Fibroblast of skin of back (primary cell): ENCODE results near the gene LRRC4.
A peak's percentile ranks its signal among the peaks of the same experiment; 100 is the strongest.

Experiments used
- DNase-seq: peaks from one replicate; pipeline ENCODE4 v3.0.0-alpha.2; 2013

LRRC4 gene

GRCh38 chr7:128029405-128029995 is 1.7 kb downstream of the LRRC4 start:
- DNase-seq = no peak

- DNase-seq = peak; percentile 55
Observed at GRCh38 chr7:128027485-128027980, 3.7 kb downstream of the LRRC4 start.

GRCh38 chr7:128026551-128026950 is 4.7 kb downstream of the LRRC4 start:
- DNase-seq = no peak

DNA sequence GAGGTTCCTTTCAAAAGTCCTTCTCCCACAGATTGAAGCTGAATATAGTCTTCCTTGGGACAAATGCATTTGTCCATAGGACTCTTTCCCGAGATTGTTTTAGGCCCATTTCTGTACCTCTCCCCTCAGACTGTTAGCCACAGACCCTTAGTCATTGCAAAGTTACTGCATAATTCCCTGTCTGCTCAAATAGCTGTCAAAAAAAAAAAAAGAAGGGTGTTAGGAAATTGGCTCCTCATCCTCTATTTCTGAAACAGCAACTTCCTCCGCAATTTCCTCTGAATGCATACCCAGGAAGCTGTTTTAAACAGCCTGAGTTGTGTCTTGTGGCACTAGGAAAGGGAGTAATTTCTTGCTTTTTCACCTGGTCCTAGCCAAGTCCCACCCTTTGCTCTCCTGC is 5.4 kb downstream of the LRRC4 start:
- no peak for DNase-seq

DNA sequence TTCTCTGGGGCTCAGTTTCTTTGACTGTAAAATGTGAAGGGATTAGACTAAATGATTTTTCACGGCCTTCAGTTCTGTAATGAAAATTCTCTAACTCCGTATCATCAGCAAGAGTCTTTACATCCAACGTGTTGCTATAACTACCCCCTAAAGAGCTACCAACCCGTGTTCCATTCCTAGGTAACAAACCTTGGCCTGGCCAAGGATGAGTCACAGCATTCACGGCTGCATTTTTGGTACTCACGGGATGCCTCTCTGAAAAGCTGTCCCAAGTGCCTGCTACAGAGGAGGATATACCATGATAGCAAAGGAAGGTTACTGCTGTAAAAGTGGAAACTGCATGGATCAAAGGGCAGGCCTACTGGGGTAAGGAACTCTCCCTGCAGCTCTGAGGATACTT is 5.9 kb downstream of the LRRC4 start:
- DNase-seq = peak; percentile 69

DNA sequence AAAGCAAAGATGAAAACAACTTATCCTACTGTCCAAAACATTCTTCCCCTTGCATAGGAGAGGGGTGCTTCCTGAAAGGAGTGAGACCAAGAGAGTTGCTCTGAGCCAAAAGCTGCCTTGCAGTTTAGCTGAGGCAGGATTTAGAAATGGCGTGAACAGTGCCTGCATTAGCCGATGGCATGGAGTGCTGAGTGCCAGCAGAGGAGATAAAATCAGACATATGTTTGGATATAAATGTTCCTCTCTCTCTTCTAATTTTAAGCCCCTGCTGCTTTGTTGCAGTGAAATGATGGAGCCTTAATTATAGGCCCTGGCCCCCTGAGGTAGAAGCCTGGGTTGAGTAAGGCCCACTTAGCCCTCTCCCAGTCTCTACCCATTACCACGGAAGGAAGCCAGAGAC is 7.1 kb downstream of the LRRC4 start:
- no peak for DNase-seq

- DNase-seq = peak; percentile 76
Observed at GRCh38 chr7:128022631-128023532, 8.4 kb downstream of the LRRC4 start.

DNA sequence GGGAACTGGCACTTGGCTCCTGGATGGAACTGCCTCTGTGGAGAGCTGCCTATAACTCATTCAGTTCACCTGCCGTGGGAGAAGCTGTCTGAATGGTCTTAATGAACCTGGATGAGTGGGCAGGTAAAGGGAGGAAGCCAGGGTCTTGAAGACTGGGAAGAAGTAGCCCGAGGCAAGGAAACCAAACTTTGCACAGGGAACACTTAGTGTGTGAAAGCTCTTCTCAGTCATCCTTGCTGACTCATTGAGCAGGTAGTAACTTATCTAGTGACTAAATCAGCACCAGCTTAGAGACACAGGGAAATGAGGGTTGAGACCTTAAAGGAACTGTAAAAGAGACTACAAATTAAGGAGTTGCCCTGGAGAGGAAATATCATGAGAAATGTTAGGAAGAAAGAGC is 9.9 kb downstream of the LRRC4 start:
- DNase-seq = peak; percentile 25

DNA sequence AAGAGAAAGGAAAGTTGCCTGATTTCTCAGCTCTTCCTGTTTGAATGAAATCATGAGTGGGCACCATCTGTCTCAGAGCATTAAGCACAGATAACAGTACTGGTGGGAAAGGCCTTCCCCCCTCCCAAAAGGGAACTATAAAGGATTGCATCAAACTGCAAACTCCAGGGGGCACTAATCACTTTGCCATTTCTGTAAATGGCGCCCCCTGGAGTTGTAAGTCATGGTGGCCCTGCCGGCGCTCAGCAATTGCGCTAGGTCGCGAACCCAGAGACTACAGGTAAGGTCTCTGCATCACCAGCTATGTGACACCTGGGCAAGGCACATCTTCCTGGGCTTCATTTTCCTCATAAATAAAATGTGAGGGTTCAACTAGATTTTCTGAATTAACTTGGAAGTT is 11.1 kb downstream of the LRRC4 start:
- no peak for DNase-seq

- DNase-seq = no peak
Observed at GRCh38 chr7:128019288-128019687, 11.9 kb downstream of the LRRC4 start.

- DNase-seq = peak; percentile 47
Observed at GRCh38 chr7:128017862-128018845, 13.1 kb downstream of the LRRC4 start.

- no peak for DNase-seq
Observed at GRCh38 chr7:128017460-128017859, 13.8 kb downstream of the LRRC4 start.

DNA sequence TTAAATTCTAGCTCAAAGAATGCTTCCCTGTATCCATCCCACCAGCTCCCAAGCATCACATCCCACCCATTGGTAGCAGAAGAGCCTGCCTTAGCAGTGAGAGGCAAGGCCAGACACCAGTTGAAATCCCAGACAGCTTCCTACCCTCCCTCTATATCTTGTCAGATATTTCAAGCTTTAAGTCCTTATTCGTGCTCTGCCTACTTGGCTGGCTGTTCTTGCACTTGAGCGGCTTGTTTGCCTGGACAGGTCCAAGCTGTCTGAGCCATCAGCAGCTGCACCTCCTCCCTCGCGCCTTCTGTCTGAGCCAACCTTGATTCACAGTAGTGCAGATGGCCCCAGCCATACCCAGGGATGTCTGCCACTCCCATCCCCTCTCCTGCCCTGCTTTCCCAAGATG is 16.4 kb downstream of the LRRC4 start:
- DNase-seq = no peak

DNA sequence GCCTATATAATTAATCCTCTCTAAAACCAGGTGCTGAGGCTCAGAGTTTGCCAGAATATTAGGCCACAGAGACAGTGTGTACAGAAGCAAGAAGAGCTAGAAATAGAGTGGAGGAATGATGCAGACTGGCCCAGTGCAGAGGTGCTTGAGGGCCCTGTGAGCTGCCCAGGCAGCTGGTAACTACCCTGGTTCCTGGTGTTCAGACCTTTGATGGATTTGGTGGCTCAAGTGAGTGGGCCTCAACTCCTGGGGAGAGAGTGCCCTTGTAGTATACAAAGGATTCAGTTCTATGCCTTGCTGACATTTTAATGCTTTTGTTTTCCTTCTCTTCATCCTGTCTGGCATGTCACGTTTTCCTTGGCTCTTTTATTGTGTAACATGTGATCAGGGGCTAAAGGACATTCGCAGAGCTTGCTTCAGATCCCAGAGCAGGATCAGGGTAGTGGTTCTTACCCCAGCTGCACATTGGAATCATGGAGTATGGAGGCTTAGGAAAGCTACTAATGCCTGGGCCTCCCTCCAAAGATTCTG is 20.0 kb downstream of the LRRC4 start:
- no peak for DNase-seq

- peak; percentile 5 for DNase-seq
Observed at GRCh38 chr7:128010391-128011127, 20.7 kb downstream of the LRRC4 start.

DNA sequence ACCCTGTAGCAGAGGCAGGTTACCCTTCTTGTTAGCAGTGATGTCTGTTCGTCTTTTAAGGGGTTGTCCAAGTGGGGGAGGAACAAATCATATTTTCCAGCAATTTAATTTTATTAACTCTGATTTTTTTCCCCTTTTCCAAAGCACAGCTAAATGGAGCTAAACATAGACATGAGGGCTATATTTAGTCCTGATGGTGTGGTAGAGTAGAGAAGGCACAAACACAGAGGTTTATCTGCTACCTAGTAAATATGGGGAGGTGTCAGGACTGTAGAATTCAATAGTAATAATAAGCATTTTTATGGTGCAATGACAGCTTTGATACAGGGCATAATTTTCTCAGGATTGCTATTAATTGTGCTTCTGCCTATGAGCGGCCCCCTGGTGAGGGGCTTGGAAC is 22.5 kb downstream of the LRRC4 start:
- DNase-seq = no peak

DNA sequence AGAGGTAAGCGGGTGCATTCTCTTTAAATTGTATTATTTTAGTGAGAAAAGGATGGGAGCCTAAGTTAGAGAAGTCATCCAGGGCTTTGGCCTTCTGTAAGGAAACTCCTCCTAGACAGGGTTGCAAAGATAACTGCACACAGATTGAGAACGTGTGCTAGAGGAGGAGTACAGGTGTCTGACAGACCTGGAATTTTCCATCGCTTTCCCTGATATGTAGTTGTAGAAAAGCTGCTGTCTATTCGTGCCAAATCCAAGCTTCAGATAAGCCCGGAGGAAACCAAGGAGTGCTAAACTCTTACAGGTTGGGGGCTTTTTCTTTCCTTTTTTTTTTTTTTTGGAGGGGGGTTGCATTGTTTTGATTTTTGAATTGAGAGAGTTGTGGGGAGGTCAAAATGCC is 23.1 kb downstream of the LRRC4 start:
- no peak for DNase-seq

- no peak for DNase-seq
Observed at GRCh38 chr7:128007303-128007680, 23.9 kb downstream of the LRRC4 start.

DNA sequence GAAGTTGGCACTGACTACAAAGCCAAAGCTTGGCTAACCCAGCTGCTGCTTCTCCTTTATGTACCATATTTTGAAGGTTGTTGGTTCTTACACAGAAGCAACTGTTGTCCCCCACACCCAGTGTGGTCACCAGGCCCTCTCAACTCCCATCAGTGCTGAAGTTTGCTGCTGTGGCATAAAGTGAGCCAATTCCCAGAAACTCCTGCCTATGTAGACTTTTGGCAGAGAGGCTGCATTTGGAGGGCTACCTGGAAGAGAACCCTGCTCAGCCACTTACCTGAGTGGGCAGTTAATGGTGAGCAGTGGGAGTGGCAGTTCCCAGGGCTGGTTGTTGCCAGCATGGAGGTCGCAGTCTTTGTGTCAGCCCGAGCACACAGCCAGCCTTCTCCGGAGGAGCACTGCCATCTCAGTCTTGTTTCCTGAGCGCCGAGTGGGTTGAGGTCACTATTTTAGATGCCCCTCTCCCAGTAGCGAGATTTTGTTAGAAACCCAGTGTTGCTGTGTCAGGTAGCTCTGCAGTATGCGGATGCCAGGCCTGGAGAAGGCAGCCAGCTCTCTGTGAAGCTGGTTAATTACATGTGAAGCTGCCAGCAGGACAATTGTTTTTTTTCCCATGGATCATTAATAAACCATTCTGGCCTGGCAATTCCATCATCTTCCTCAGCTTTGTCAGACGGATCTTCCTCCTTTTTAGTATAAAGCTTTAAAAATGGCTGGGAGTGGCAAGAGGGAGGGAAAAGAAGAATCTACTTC is 24.5 kb downstream of the LRRC4 start:
- DNase-seq = no peak

DNA sequence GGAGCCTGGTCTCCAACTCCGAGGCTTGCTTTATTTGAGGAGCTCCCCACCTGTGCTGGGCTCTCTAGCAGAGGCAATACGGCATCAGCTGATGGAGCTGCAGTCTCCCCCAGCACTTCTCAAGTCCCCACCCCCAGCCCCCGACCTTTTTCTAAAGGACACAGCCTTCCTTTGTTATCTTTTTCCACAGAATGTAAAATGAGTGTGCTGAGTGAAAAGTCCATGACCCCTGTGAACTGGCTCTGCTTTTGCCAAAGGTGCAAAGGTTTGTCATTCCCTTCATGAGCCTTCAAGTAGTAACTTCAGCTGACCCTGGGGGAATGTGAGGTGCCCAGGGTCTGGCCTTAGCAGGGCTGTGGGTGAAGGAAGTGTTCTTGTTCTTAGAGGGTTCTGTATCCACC is 25.5 kb downstream of the LRRC4 start:
- DNase-seq = no peak

GRCh38 chr7:128005117-128005516 is 26.1 kb downstream of the LRRC4 start:
- DNase-seq = no peak
